NCI-H526 (cell line): ENCODE results near the gene FBLN1.

Experiments
- DNase-seq, 2 experiments: peaks; one replicate each; lab custom pipeline; 2025; lab: John Stamatoyannopoulos, UW

Gene FBLN1

GRCh38 chr22:45504373-45505341 lies 2.0 kb downstream of the FBLN1 start:
- peak in 1 of 2 experiments; percentile 59 for DNase-seq

- DNase-seq, result no peak
These were observed 3.5 kb downstream of the FBLN1 start for GRCh38 chr22:45505991-45506747.

- DNase-seq, result no peak
These were observed 4.2 kb downstream of the FBLN1 start for GRCh38 chr22:45506816-45507360.

- DNase-seq, result peak in 1 of 2 experiments; percentile 35
These were observed 5.1 kb downstream of the FBLN1 start for GRCh38 chr22:45507798-45508197.

- no peak for DNase-seq
These were observed 6.1 kb downstream of the FBLN1 start for GRCh38 chr22:45508814-45509213.

GRCh38 chr22:45510376-45511232 lies 7.9 kb downstream of the FBLN1 start:
- no peak for DNase-seq

GRCh38 chr22:45511847-45512261 lies 9.2 kb downstream of the FBLN1 start:
- no peak for DNase-seq

GRCh38 chr22:45512363-45512762 lies 9.7 kb downstream of the FBLN1 start:
- peak in 1 of 2 experiments; percentile 27 for DNase-seq

- DNase-seq, result no peak
These were observed 13.0 kb downstream of the FBLN1 start for GRCh38 chr22:45515676-45516075.

GRCh38 chr22:45516163-45516562 lies 13.5 kb downstream of the FBLN1 start:
- no peak for DNase-seq

GRCh38 chr22:45516923-45517675 lies 14.4 kb downstream of the FBLN1 start:
- DNase-seq, result no peak

- no peak for DNase-seq
These were observed 15.5 kb downstream of the FBLN1 start for GRCh38 chr22:45518136-45518535.

- no peak for DNase-seq
These were observed 15.9 kb downstream of the FBLN1 start for GRCh38 chr22:45518580-45518991.

- no peak for DNase-seq
These were observed 18.5 kb downstream of the FBLN1 start for GRCh38 chr22:45521178-45521577.

GRCh38 chr22:45522462-45522861 lies 19.8 kb downstream of the FBLN1 start:
- no peak for DNase-seq

GRCh38 chr22:45524157-45524556 lies 21.5 kb downstream of the FBLN1 start:
- no peak for DNase-seq

GRCh38 chr22:45524966-45525365 lies 22.3 kb downstream of the FBLN1 start:
- DNase-seq, result no peak

- no peak for DNase-seq
These were observed 22.8 kb downstream of the FBLN1 start for GRCh38 chr22:45525480-45525879.

- DNase-seq, result no peak
These were observed 23.6 kb downstream of the FBLN1 start for GRCh38 chr22:45526281-45526680.

GRCh38 chr22:45526768-45527360 lies 24.2 kb downstream of the FBLN1 start:
- DNase-seq, result no peak
